ENCODE data around the gene RRP1.

- no peak for TF ChIP-seq GATA2 (IDR thresholded peaks at IDR 0.05; ENCODE audit: low read depth, low read length)
- no peak for TF ChIP-seq GATA3 (IDR thresholded peaks at IDR 0.05; ENCODE audit: low read depth, low read length)
Observed at GRCh38 chr21:43785134-43785533, 4.2 kb upstream of the RRP1 start.

Measured in SH-SY5Y (cell line).